ENCODE measurements around the gene OTOP2.

OTOP2 gene

GRCh38 chr17:74945543-74945942 is 21.5 kb downstream of the OTOP2 start:
- no peaks in the 10 kb centered on the region for H3K4me1 Mint-ChIP-seq
- H3K36me3 Mint-ChIP-seq, result no peaks in the 10 kb centered on the region
- no peak for DNase-seq
- H3K4me3 Mint-ChIP-seq, result no peak overlapping the region
- CTCF ChIA-PET, result interaction anchor here (0.6 to 3.7 kb wide), 3 partner anchors 13 to 298 kb away, joined by 3 to 12 read pairs (median 5); no protein-coding TSS in a partner anchor
- H3K27me3 Mint-ChIP-seq, result peaks cover 80% of the 10 kb centered on the region
- H3K27ac Mint-ChIP-seq, result peak overlapping the region; percentile 12
- no peaks in the 10 kb centered on the region for H3K9me3 Mint-ChIP-seq

GRCh38 chr17:74946641-74947040 is 22.6 kb downstream of the OTOP2 start:
- no peaks in the 10 kb centered on the region for H3K36me3 Mint-ChIP-seq
- H3K27ac Mint-ChIP-seq, result no peak overlapping the region
- CTCF ChIA-PET, result interaction anchor here (2.2 to 3.7 kb wide), 2 partner anchors 12 to 15 kb away, joined by 5 to 12 read pairs; no protein-coding TSS in a partner anchor
- no peak overlapping the region for H3K4me3 Mint-ChIP-seq
- no peak for DNase-seq
- no peaks in the 10 kb centered on the region for H3K9me3 Mint-ChIP-seq
- no peaks in the 10 kb centered on the region for H3K4me1 Mint-ChIP-seq
- H3K27me3 Mint-ChIP-seq, result peaks cover 70% of the 10 kb centered on the region

GRCh38 chr17:74947041-74947754 is 23.1 kb downstream of the OTOP2 start:
- Mint-ChIP-seq H3K9me3 (no peaks in the 10 kb centered on the region), H3K27ac (no peak overlapping the region)
- CTCF ChIA-PET, result interaction anchor here (3.7 kb wide), 1 partner anchor 14 kb away, joined by 12 read pairs; no protein-coding TSS in a partner anchor

GRCh38 chr17:74949455-74950115 is 25.5 kb downstream of the OTOP2 start:
- Mint-ChIP-seq H3K36me3 (no peaks in the 10 kb centered on the region), H3K27ac (no peak overlapping the region), H3K27me3 (peaks cover 46% of the 10 kb centered on the region), H3K9me3 (no peaks in the 10 kb centered on the region), H3K4me3 (no peak overlapping the region), H3K4me1 (no peaks in the 10 kb centered on the region)
- no peak for DNase-seq
- CTCF ChIA-PET, result interaction anchor here (0.7 to 3.1 kb wide), 4 partner anchors 8 to 203 kb away, joined by 3 to 15 read pairs (median 4); no protein-coding TSS in a partner anchor

More at GRCh38 chr17:74947041-74947754, 23.1 kb downstream of the OTOP2 start:
- Mint-ChIP-seq H3K27me3 (peaks cover 64% of the 10 kb centered on the region), H3K36me3 (no peaks in the 10 kb centered on the region), H3K4me3 (no peak overlapping the region), H3K4me1 (no peaks in the 10 kb centered on the region)
- DNase-seq, result no peak

- no peak overlapping the region for H3K4me3 Mint-ChIP-seq
- DNase-seq, result no peak
- no peaks in the 10 kb centered on the region for H3K36me3 Mint-ChIP-seq
- peaks cover 41% of the 10 kb centered on the region for H3K27me3 Mint-ChIP-seq
- H3K27ac Mint-ChIP-seq, result no peak overlapping the region
- no peaks in the 10 kb centered on the region for H3K4me1 Mint-ChIP-seq
- CTCF ChIA-PET, result interaction anchor here (3.1 kb wide), 1 partner anchor 11 kb away, joined by 15 read pairs; no protein-coding TSS in a partner anchor
- no peaks in the 10 kb centered on the region for H3K9me3 Mint-ChIP-seq
These were observed 26.1 kb downstream of the OTOP2 start for GRCh38 chr17:74950207-74950606.

GRCh38 chr17:74951065-74951464 is 27.0 kb downstream of the OTOP2 start:
- no peak overlapping the region for H3K4me3 Mint-ChIP-seq
- H3K9me3 Mint-ChIP-seq, result no peaks in the 10 kb centered on the region
- no peak overlapping the region for H3K27ac Mint-ChIP-seq
- H3K36me3 Mint-ChIP-seq, result no peaks in the 10 kb centered on the region
- DNase-seq, result no peak
- CTCF ChIA-PET, result interaction anchor here (2.0 to 3.1 kb wide), 2 partner anchors 10 kb away, joined by 13 to 15 read pairs; no protein-coding TSS in a partner anchor
- H3K27me3 Mint-ChIP-seq, result peaks cover 40% of the 10 kb centered on the region
- no peaks in the 10 kb centered on the region for H3K4me1 Mint-ChIP-seq

- no peaks in the 10 kb centered on the region for H3K36me3 Mint-ChIP-seq
- no peak overlapping the region for H3K4me3 Mint-ChIP-seq
- peaks cover 42% of the 10 kb centered on the region for H3K27me3 Mint-ChIP-seq
- H3K27ac Mint-ChIP-seq, result no peak overlapping the region
- H3K9me3 Mint-ChIP-seq, result no peaks in the 10 kb centered on the region
- DNase-seq, result no peak
- CTCF ChIA-PET, result interaction anchor here (0.6 to 2.0 kb wide), 2 partner anchors 9 to 44 kb away, joined by 3 to 13 read pairs; no protein-coding TSS in a partner anchor
- no peaks in the 10 kb centered on the region for H3K4me1 Mint-ChIP-seq
These were observed 27.8 kb downstream of the OTOP2 start for GRCh38 chr17:74951680-74952421.

GRCh38 chr17:74952431-74953133 is 28.5 kb downstream of the OTOP2 start:
- CTCF ChIA-PET, result interaction anchor here (2.0 kb wide), 1 partner anchor 9 kb away, joined by 13 read pairs; no protein-coding TSS in a partner anchor
- Mint-ChIP-seq H3K36me3 (no peaks in the 10 kb centered on the region), H3K9me3 (no peaks in the 10 kb centered on the region), H3K4me1 (no peaks in the 10 kb centered on the region), H3K4me3 (no peak overlapping the region), H3K27me3 (peaks cover 36% of the 10 kb centered on the region), H3K27ac (no peak overlapping the region)
- no peak for DNase-seq

GRCh38 chr17:74953134-74953687 is 29.1 kb downstream of the OTOP2 start:
- H3K27ac Mint-ChIP-seq, result no peak overlapping the region
- no peaks in the 10 kb centered on the region for H3K9me3 Mint-ChIP-seq
- no peak for DNase-seq
- CTCF ChIA-PET, result interaction anchor here (2.0 kb wide), 1 partner anchor 8 kb away, joined by 13 read pairs; no protein-coding TSS in a partner anchor
- H3K36me3 Mint-ChIP-seq, result no peaks in the 10 kb centered on the region
- H3K4me1 Mint-ChIP-seq, result no peaks in the 10 kb centered on the region
- H3K4me3 Mint-ChIP-seq, result no peak overlapping the region
- peaks cover 37% of the 10 kb centered on the region for H3K27me3 Mint-ChIP-seq

GRCh38 chr17:74954115-74954514 is 30.0 kb downstream of the OTOP2 start:
- Mint-ChIP-seq H3K27me3 (peaks cover 41% of the 10 kb centered on the region), H3K9me3 (no peaks in the 10 kb centered on the region), H3K4me1 (no peaks in the 10 kb centered on the region), H3K36me3 (no peaks in the 10 kb centered on the region), H3K27ac (no peak overlapping the region), H3K4me3 (no peak overlapping the region)
- no peak for DNase-seq
- CTCF ChIA-PET, result interaction anchor here (10.2 kb wide), 1 partner anchor 31 kb away, joined by 152 read pairs; the partner anchor contains the start of genes OTOP2 and USH1G

GRCh38 chr17:74954665-74955421 is 30.8 kb downstream of the OTOP2 start:
- H3K4me1 Mint-ChIP-seq, result no peaks in the 10 kb centered on the region
- CTCF ChIA-PET, result interaction anchor here (1.6 to 10.2 kb wide), 2 partner anchors 31 to 297 kb away, joined by 5 to 152 read pairs; partner anchors contain the start of genes OTOP2 and USH1G
- no peaks in the 10 kb centered on the region for H3K9me3 Mint-ChIP-seq
- DNase-seq, result no peak
- H3K27me3 Mint-ChIP-seq, result peaks cover 42% of the 10 kb centered on the region
- H3K27ac Mint-ChIP-seq, result no peak overlapping the region
- no peak overlapping the region for H3K4me3 Mint-ChIP-seq
- no peaks in the 10 kb centered on the region for H3K36me3 Mint-ChIP-seq

GRCh38 chr17:74956093-74956492 is 32.0 kb downstream of the OTOP2 start:
- H3K36me3 Mint-ChIP-seq, result no peaks in the 10 kb centered on the region
- DNase-seq, result no peak
- no peak overlapping the region for H3K4me3 Mint-ChIP-seq
- peaks cover 48% of the 10 kb centered on the region for H3K27me3 Mint-ChIP-seq
- no peaks in the 10 kb centered on the region for H3K9me3 Mint-ChIP-seq
- H3K4me1 Mint-ChIP-seq, result peaks cover 6% of the 10 kb centered on the region
- H3K27ac Mint-ChIP-seq, result no peak overlapping the region
- CTCF ChIA-PET, result interaction anchor here (1.6 to 10.2 kb wide), 3 partner anchors 33 to 299 kb away, joined by 4 to 152 read pairs (median 5); partner anchors contain the start of genes OTOP2 and USH1G
